Renal pelvis (tissue), 4 donors: Measurements from ENCODE around the gene FANK1. TPM values are rescaled to one million over a fixed set of nuclear protein-coding genes. Genes with fewer than 3 reads are reported as not detected.

Source experiments
- DNase-seq: peaks from one replicate; pipeline ENCODE4 v3.0.0-alpha.2; 2013
- polyA plus RNA-seq, 3 donors: library from polyadenylated mRNA; unstranded; fragments of 120-200 nt; gene quantifications; one replicate each; pipeline ENCODE4 v1.2.1, GENCODE V29; 2013; ENCODE audit not compliant: insufficient read length in 3 of 3

The FANK1 gene
- polyA plus RNA-seq, 3 donors = 10.0 to 14.9 (median 11.7) TPM

DNA sequence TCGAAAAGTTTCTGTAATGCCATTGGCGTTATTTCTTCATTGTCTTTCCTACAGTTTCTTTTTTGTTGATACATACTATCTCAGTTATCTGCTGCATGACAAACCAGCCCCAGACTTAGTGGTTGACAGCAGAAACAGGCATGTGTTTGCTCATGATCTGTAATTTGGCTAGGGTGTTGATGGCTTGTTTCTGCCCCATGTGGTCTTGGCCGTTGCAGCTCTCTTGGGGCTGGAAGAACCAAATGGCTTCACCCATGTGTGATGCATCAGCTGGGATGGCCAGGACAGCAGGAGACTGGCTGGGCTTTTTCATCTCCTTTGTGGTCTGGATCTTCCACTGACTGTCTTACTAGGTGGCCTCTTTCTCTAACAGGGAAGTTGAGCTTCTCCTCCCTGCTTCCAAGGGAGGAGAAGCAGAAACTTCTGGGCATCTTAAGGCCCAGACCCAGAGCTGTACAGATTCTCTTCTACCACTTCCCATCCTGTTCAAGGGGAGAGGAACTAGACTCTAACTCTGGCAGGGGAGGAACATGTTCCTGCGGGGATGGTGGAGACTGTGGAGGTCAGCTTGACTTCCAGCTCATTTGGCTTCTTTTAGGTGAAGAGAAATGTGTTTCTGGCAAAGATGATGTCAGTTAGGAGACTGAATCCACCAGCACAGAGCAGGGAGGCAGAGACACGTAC lies 89.3 kb downstream of the FANK1 start:
- no peak for DNase-seq

DNA sequence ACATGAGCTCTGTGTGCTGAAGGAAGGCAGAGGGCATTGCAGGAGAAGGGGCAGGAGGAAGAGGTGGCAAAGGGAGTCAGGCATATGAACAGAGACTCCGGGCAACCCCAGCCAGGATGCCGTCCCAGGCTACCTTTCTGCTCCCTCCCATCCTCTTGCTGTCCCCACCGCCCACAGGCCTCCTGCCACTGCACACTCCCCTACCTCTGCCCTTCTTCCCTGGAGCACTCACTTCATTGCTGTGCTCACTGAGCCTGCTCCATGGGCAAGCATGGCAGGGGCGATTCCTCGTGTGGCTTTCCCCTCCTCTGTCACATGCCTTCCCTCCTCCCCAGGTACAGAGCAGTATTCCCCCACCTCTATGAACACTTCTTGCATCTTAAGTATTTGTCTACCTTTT lies 93.4 kb downstream of the FANK1 start:
- no peak for DNase-seq

DNA sequence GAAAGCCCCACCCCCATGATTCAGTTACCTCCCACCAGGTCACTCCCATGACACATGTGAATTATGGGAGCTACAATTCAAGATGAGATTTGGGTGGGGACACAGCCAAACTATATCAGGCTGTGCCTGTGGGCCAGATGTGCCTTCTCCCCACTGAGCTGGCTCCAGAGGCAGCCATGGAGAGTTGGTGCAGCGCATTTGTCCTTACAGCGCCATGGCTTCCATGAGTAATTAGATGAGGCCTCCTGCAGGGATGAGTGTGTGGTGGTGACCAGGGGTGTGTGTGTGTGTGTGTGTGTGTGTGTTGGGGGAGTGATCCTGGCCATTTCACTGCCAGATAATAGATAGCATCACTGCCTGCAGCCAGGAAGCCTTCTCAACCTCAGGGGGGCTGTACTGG lies 94.6 kb downstream of the FANK1 start:
- DNase-seq = no peak

DNA sequence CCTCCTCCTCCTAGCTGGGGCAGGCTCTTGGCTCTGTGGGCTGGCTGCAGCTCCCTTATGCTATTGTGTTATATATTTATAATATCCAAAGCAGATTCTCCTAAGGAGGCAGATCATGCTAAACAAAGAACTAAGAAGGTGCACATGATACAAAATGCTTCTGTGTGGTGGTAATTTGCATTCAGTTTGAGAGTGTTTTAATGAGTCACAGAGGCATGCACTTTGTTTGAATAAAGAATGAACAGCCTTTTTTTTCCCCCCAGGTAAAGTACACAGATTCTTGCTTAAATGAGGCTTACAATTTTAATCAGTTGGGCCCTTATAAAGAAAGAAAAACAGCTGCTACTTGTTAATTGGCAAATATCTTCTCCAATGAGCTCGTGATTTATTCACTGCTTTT lies 95.0 kb downstream of the FANK1 start:
- DNase-seq = no peak

DNA sequence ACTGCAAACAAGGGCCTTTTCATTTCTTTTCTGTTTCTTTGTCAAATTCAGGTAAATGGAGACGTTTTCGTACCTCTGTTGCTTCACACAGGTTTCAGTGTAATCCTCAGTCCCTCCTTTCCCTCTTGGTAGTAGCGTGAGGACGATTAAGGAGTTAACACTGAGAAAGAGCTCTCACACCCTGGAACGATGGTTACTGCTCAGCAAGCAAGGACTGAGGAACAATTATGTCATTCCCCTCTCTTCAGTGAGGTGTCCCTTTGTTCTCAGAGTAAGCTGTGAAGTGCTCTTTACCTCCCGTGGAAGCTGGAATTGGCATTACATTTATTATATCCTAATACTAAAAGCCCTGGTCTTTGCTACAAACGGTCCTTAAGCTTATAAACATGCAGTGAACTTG lies 95.9 kb downstream of the FANK1 start:
- DNase-seq = no peak

DNA sequence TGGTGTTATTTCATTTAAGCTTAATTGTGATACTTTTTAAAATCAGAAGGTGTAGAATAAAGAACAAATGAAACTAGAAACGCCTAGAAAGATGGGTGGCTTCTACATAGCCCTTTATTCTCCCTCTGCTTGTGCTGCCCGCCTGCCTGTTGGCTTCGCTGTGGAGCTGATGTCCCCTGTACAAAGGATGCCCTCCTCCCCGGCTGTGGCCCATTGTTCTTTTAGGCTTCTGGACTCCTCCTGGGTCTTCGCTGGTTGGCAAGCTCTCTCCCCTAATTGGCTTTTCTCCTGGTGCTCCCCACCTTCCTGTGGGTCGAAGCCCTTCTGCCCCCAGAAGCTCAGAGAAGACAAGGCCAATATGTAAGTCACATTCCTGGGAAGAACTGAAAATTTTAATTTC lies 98.2 kb downstream of the FANK1 start:
- DNase-seq = no peak

DNA sequence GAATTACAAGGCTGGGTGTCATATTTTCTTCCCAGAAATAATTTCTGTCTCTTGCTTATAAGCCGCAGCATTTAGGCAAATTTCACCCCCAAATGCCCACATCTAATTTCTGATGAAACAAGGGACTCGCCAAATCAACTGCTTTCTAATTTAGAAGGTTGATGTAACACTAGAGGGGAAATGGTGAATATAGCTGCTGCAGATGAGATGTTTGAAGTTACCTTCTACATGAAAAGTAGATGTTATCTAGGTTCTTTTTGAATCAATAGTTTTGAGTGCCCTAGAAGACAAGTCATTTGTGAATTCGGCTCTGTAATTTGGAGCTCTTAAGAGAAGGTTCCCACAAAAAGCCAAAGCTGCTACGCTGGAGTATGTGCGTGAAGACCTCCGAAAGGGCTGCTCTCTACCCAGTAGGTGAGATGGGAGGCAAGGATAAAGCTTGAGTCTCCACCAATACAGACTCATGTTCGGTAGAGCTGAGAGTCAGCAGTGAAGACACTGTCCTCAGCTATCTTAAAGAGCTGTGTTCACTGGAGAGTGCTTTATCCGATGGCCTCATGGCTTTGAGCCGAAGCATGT lies 99.5 kb downstream of the FANK1 start:
- no peak for DNase-seq

DNA sequence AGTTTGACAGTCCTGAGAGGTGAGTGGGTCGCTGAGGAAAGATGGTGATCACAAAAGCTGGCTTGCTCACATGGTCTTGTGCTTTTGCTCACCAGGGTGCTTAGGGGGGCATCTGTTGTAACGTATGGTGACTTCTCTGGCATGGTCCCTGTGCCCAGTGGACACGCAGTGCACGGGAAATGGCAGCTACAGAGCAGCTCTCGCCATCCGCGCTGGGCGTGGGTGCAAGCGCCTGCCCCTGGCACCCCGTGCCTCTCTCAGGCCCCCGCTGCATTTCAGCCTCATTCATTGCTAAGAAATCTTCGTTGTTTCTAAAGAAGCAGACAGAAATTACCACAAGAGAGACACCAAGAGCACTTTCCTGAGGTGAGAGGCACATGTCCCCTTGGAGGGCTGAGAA lies 101.2 kb downstream of the FANK1 start:
- DNase-seq = no peak

DNA sequence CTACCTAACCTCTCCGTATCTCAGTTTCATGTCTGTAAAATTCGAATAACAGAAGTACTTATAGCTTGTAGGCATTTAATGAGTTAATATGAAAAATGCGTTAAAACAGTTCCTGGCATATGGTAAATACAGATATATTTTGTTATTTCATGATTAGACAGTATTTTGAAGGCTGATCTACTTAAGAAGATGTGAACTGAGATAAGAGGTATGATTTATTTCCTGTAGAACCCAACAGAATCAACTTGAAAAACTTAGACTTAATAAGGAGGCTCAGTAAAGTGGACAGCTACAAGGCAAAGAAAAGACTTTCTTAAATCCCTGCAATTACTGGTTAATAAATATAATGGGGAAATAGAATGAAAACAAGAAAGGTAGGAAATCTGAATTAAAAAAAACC lies 103.3 kb downstream of the FANK1 start:
- no peak for DNase-seq

DNA sequence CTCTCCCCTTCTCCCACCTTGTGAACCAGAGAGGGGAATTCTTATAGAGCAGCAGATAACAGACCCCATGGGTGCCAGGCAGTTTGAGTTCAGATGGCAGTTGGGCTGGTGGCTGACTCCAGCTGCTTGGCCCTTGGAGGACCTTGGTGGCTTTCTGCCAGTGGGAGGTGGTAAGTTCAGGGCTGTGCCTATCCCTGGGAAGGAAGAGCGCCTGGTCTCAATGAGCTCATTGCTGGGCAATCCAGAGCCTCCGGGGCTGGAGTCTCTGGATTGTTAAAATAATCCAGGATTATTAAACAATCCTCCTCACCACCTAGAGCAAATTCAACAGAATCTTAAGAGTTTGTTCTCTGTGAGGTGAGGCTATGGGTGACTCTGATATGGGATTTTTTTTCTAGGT lies 105.2 kb downstream of the FANK1 start:
- DNase-seq = no peak

DNA sequence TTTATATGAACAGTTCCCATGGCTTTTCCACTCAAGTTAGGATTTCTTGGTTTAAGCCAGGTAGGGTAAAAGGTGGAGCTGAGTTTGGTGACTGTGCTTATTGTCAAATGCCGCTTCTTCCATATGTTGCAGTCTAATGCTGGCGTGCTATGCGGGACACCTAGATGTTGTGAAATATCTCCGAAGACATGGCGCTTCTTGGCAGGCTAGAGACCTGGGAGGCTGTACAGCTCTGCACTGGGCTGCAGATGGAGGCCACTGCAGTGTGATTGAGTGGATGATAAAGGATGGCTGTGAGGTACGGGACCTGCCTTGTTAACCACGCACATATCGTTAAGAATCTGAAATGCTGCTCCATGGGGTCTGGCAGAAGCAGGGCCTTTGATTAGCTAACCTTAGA lies 108.4 kb downstream of the FANK1 start:
- no peak for DNase-seq

DNA sequence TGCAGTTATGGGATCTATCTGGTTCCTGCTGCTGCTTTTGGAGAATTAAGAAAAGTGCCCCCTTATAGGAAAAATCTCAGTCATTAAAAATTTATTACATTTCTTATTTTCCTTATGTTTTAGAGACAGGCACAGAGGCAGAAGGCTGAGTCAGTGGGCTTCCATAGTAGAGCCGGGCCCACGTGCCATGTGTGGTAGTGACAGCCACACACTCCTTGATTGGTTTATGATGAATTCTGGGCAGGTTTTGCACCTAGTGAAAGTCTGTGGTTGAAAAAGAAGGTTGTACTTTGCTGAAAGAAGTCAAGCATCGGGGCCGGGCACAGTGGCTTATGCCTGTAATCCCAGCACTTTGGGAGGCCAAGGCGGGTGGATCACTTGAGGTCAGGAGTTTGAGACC lies 109.9 kb downstream of the FANK1 start:
- no peak for DNase-seq

DNA sequence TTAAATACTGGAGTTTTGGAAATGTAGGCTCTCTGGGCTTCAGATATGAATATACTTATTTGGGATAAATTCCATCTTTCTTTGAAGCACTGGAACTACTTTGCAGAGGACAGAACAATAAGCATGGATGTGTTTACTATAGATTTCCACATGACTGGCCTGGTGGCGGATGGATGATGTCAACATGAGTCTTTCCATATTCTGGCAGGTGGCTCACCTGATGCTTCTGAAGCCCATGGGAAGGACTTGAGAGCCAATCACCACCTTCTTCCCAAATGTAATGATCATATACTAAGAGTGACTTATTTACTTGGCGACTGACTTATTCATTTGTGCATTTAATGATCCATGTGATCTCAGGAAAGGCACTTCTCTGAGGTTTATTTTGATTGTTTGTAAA lies 110.5 kb downstream of the FANK1 start:
- DNase-seq = no peak

DNA sequence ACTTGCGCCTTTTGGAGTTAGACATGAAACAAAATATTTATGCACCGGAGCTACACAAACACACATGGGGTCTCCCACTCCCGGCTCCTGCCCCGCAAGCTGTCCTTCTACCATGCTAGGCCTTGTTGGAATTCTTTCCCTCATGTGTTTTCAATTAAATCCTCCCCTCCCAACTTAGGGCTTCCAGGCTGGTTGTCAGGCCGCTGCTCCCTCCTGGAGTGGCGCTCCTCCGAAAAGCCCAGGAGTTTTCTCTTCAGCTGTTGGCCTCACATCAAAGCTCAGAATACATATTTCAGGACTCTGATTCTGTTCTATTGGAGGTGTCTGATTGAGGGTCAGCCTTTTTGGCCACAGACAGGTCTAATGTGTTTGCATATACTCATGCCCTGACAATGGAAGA lies 113.3 kb downstream of the FANK1 start:
- no peak for DNase-seq

DNA sequence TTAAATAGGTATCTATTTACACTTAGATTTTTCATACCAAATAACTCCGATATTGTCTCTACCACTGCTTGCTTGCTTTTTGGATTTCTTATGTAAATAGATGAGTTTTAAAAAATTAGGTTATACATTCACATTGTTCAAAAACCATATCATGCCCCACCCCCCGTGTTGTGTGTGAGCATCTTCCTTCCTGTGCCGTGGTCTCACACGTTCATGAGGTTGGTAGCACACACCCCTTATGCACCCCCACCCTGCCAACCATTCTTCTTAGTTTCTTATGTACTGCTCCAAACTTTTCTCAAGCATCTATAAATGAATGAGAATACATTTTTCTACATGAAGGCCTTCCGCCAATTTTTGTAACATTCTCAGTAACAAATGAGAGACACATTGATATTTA lies 115.6 kb downstream of the FANK1 start:
- DNase-seq = no peak

DNA sequence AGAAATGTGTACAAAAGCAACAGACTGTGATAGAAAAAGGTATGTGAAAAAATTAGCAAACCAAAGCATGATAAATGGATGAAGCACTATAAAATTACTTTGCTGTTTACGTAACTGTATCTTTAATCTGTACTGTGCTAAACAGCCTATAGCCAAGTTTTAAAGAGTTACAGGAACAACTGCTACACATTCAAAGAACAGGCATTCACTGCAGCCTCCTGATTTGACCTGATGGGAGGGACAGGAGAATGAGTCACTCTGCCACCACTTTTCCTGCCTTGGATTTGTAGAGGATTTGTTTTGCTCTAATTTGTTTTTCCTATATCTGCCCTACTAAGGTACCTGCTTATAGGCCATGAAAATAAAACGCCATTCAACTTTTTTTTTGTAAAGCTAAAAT lies 116.1 kb downstream of the FANK1 start:
- no peak for DNase-seq

DNA sequence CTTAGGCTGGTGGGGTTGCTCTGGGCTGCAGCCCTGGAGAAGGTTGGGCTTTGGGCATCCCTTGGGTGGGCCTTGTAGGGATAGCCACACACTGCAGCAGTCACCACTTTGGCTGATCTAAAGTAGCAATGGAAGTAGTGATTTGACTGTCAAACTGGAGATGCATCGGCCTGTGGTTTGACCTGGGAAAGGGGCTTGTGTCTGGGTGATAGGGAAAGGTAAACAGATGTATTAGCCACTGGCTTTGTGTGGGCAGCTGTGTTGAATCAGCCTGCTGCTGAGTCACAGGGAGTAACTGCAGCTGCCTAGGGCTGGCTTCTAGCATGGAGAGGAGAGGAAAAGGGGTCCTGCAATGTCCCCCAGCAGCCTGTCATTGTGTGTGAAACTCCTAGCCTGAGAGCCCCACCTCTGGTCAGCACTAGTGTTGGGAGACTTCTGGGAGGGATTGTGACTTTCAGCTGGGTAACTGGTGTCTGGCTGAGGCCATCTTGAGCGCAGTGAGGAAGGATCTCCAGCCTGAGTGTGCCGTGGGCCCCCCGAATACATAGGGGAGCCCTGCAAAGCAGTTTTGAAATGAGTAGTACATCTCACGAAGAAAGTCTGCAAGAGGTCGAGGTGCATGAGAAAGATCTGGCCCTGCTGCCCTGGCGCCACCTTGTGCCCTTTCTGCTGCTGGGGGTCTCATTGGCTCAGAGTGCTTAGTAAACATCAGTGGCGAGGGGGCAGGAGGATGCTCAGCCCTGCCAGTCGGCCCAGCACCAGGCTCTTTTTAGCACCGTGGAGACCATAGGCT lies 117.3 kb downstream of the FANK1 start:
- DNase-seq = no peak

DNA sequence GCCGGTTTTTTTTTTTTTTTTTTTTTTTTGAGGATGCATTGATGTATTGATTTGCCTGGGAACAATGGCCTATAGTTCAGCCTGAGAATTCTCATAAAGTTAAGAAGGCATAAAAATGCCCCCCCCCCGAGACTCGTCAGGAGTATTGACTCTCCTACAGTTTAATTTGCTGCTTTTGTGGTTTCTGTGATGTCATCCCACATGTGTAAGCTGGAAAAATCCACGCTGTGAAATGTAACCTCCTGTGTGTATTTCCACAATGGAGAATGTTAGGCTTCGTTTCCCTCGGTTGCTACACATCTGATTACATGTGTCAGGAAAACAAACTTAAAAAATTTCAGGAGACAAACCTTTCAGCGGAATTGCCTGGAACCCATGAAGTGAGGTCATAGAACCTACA lies 117.9 kb downstream of the FANK1 start:
- no peak for DNase-seq

DNA sequence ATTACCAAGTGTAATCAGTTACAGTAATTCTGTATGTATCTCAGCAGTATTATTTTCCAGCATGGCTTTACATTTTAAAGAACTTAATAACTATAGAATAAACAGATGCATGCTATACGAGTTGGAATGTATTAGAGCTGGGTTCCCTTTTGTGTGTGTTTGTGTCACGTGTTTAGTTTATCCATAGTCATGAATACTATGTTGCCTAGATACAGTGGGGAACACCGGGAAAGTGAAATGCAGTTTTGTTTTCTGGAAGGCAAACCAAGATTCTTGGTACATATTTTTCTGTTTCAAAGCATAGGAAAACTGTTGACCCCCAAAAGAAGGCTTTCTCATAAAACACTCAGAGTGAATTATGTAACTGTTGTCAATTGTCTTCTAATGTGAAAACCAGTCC lies 119.0 kb downstream of the FANK1 start:
- no peak for DNase-seq

DNA sequence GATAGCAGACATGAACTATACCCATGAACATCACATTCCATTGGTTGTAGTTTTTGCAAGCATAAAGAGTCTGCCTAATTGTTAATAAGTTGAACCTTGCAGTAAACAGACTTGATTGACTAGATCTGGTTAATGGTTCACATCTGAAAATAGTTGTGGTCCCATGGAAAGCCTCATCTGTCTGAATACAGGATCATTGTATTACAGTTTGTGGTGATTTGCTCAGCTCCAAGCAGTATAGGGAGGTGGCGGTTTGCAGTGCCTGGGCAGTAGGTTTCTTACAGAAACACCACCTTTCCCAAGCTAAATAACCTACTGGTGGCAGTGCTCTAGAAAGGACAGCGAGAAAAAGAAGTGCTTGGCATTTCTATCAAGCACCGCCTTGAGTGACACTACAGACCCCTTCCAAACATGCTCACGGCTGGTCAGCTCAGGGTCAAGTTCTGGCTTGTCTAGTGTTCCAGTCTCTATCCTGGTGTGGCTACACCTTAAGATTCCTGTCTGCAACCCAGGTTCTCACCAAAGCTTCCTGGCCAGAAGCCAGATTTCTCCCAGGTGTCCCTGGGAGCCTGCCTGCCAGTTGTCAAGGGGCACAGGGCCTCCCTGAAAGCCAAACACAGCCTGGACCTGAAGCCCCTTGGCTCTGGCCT lies 119.9 kb downstream of the FANK1 start:
- no peak for DNase-seq

DNA sequence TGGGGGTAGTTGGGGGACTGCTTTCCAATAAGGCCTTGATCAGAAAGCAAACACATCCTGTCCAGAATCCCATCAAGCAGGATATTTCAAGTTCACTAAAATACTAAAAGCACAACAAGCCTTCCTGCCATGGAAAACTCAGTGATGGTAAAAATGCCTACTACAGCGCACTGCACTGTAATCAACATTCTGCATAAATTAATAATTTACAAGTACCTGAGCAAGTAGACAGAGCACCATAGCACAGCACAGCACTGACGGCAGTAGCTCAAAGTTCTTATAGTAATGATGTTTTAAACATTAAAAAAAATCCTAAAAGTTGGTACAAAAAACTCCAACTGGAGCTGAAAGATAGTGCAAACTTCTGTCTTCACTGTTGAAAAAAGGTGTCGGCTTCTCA lies 120.5 kb downstream of the FANK1 start:
- no peak for DNase-seq

DNA sequence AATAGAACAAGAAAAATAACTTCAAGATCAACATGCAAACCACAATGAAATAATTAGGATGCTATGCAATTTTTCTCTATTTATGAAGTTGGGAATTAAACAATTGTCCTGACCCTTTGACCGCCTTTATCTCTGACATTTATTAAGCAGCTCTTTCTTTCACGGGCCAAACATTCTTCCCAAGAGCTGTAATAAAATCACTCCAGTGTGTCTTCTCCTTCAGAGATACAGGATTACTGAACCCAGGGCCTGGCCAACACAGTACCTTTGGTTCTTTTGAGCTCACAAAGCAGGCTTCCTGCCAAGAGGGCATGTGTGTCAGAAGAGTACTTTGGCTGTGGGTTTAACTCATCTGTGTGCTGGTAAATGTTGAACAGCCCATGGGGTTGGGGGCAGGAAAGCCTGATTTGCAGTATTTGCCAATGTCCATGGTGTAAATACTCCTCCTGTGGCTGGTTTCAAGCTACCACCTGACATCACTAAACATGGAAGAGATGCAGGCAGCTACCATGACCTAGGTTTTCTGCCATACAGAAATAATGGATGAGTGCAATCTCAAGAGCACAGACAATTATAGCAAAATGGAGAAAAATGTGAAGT lies 121.7 kb downstream of the FANK1 start:
- no peak for DNase-seq
